Measurements from ENCODE around the gene RAB32. TPM values are rescaled to one million over a fixed set of nuclear protein-coding genes. Genes with fewer than 3 reads are reported as not detected.

The RAB32 gene
- polyA plus RNA-seq, 1 of the 3 experiments (the other 2 are of a cell fraction), result 36.9 TPM

DNA sequence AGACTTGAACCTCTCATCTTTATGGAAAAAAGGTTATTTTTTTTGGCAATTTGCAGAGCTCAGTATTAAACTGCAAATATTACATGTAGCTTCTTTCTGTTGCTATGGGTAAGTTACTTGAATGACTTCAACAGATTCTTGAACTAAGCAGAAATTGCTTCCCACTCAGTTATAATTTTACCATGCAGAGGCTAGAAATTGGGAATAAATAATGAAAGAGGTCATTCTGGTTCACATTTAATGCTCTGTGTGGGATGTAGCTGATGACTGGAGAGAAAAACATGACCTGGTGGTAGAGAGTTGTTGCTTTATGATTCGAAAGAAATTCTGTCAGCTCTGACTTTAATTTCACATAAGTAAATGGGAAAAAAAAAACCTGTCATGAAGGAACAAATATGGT lies 38.3 kb downstream of the RAB32 start:
- Histone ChIP-seq H3K79me2 (ENCODE audit: insufficient read depth) (no peaks in the 10 kb centered on the region), H3K9me3 (no peaks in the 10 kb centered on the region), H3K36me3 (replicated peaks in 1 of 2; ENCODE audit: control insufficient read depth in 1 of 2, insufficient read depth in 2 of 2, low read length in 1 of 2) (no peaks in the 10 kb centered on the region), H3K9me2 (no peaks in the 10 kb centered on the region), H3F3A (replicated peaks; ENCODE audit: insufficient read depth) (no peaks in the 10 kb centered on the region), H3K4me1 (ENCODE audit: control insufficient read depth in 1 of 2, insufficient read depth in 2 of 2, low read depth in 1 of 2, low read length in 1 of 2) (no peaks in the 10 kb centered on the region), H3K9ac (no peak overlapping the region), H3K27me3 (ENCODE audit: insufficient read depth) (no peaks in the 10 kb centered on the region), H4K20me1 (ENCODE audit: insufficient read depth) (no peaks in the 10 kb centered on the region), H2AFZ (ENCODE audit: low read depth) (no peak overlapping the region), H3K27ac (ENCODE audit: low read depth in 2 of 2, low read length in 1 of 2) (no peak overlapping the region), H3K4me2 (no peak overlapping the region), H3K4me3 (ENCODE audit: low read depth in 2 of 2, low read length in 1 of 2) (no peak overlapping the region)
- DNase-seq, result no peak
- no peak for TF ChIP-seq GABPA (IDR thresholded peaks at IDR 0.05; ENCODE audit: low read depth)
- no peak for TF ChIP-seq USF1 (IDR thresholded peaks at IDR 0.05; ENCODE audit: borderline replicate concordance, low read depth)
- TF ChIP-seq EZH2phosphoT487 (IDR thresholded peaks at IDR 0.05; ENCODE audit: borderline replicate concordance, low read depth), result no peak
- no peak for TF ChIP-seq TEAD4 (IDR thresholded peaks at IDR 0.05; ENCODE audit: borderline replicate concordance, insufficient read depth)
- WGBS (ENCODE audit: low lambda C conversion rate), result 39% methylated on average over 1 of the region's 1 CpG
- ChIA-PET CTCF (interaction anchor here (1.2 kb wide), 1 partner anchor 25 kb away, joined by 4 read pairs; no protein-coding TSS in a partner anchor), POLR2A (no interaction called here)

GRCh38 chr6:146582857-146583256 lies 39.2 kb downstream of the RAB32 start:
- ChIA-PET CTCF (interaction anchor here (1.4 kb wide), 1 partner anchor 10 kb away, joined by 3 read pairs; no protein-coding TSS in a partner anchor), POLR2A (no interaction called here)
- H3K36me3 ChIP-seq (replicated peaks in 1 of 2; ENCODE audit: control insufficient read depth in 1 of 2, insufficient read depth in 2 of 2, low read length in 1 of 2), result no peaks in the 10 kb centered on the region
- no peak overlapping the region for H3K4me2 ChIP-seq
- H3F3A ChIP-seq (replicated peaks; ENCODE audit: insufficient read depth), result no peaks in the 10 kb centered on the region
- no peak for TF ChIP-seq GATA2 (CRISPR knock-in tag; IDR thresholded peaks at IDR 0.05)
- no peak for TF ChIP-seq SIN3A (IDR thresholded peaks at IDR 0.05; ENCODE audit: borderline replicate concordance, low read depth, low read length)
- no peak for TF ChIP-seq CTCF (IDR thresholded peaks at IDR 0.05)
- TF ChIP-seq, protein P1, sequence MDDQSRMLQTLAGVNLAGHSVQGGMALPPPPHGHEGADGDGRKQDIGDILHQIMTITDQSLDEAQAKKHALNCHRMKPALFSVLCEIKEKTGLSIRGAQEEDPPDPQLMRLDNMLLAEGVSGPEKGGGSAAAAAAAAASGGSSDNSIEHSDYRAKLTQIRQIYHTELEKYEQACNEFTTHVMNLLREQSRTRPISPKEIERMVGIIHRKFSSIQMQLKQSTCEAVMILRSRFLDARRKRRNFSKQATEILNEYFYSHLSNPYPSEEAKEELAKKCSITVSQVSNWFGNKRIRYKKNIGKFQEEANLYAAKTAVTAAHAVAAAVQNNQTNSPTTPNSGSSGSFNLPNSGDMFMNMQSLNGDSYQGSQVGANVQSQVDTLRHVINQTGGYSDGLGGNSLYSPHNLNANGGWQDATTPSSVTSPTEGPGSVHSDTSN (IDR thresholded peaks at IDR 0.05), result no peak
- TF ChIP-seq TEAD4 (IDR thresholded peaks at IDR 0.05; ENCODE audit: borderline replicate concordance, insufficient read depth), result no peak
- no peak for TF ChIP-seq RCOR1 (IDR thresholded peaks at IDR 0.05; ENCODE audit: low read length)
- TF ChIP-seq YY1 (IDR thresholded peaks at IDR 0.05; ENCODE audit: low read depth), result no peak
- no peak for TF ChIP-seq CHD2 (IDR thresholded peaks at IDR 0.05; ENCODE audit: low read length, partially characterized antibody)
- no peak for TF ChIP-seq GABPA (IDR thresholded peaks at IDR 0.05; ENCODE audit: low read depth)
- no peak for TF ChIP-seq RAD21 (IDR thresholded peaks at IDR 0.05; ENCODE audit: low read length)
- no peak for TF ChIP-seq SMC3 (IDR thresholded peaks at IDR 0.05; ENCODE audit: low read depth, low read length)
- no peak for TF ChIP-seq FOXJ3 (CRISPR knock-in tag; IDR thresholded peaks at IDR 0.05)
- no peak overlapping the region for H3K9ac ChIP-seq
- H4K20me1 ChIP-seq (ENCODE audit: insufficient read depth), result no peaks in the 10 kb centered on the region
- H3K79me2 ChIP-seq (ENCODE audit: insufficient read depth), result no peaks in the 10 kb centered on the region
- WGBS (ENCODE audit: low lambda C conversion rate), result 58% methylated on average over 5 of the region's 5 CpGs
- no peak for DNase-seq
- no peaks in the 10 kb centered on the region for H3K27me3 ChIP-seq (ENCODE audit: insufficient read depth)
- no peaks in the 10 kb centered on the region for H3K9me2 ChIP-seq
- no peak overlapping the region for H2AFZ ChIP-seq (ENCODE audit: low read depth)
- no peaks in the 10 kb centered on the region for H3K9me3 ChIP-seq
- H3K4me3 ChIP-seq (ENCODE audit: low read depth in 2 of 2, low read length in 1 of 2), result no peak overlapping the region
- H3K4me1 ChIP-seq (ENCODE audit: control insufficient read depth in 1 of 2, insufficient read depth in 2 of 2, low read depth in 1 of 2, low read length in 1 of 2), result no peaks in the 10 kb centered on the region
- no peak overlapping the region for H3K27ac ChIP-seq (ENCODE audit: low read depth in 2 of 2, low read length in 1 of 2)
